CD4-positive, alpha-beta T cell treated with Interleukin-15 for 4 hours (primary cell): ENCODE results near the gene SCAP.
A peak's percentile ranks its signal among the peaks of the same experiment; 100 is the strongest.
"Not testable (repeated sequence)": the region's sequence is repeated elsewhere in the genome, so short reads cannot be mapped to it uniquely, and the experiment has no call there.

Experiments used
- DNase-seq: peaks from one replicate; pipeline ENCODE4 v3.0.0-alpha.2; 2020; ENCODE audit warnings: low spot score

Gene SCAP

GRCh38 chr3:47394881-47395280 lies 80.9 kb downstream of the SCAP start:
- DNase-seq, result no peak

- no peak for DNase-seq
These were observed 81.4 kb downstream of the SCAP start for GRCh38 chr3:47394140-47394870.

- no peak for DNase-seq
These were observed 82.8 kb downstream of the SCAP start for GRCh38 chr3:47392933-47393332.

- DNase-seq, result no peak
These were observed 89.9 kb downstream of the SCAP start for GRCh38 chr3:47385796-47386195.

- DNase-seq, result no peak
These were observed 90.7 kb downstream of the SCAP start for GRCh38 chr3:47385007-47385406.

GRCh38 chr3:47384425-47384824 lies 91.3 kb downstream of the SCAP start:
- no peak for DNase-seq

GRCh38 chr3:47381317-47382157 lies 94.2 kb downstream of the SCAP start:
- peak; percentile 71 for DNase-seq

GRCh38 chr3:47380601-47381316 lies 95.0 kb downstream of the SCAP start, which contains the start of gene PTPN23:
PTPN23 (plus strand) TSS chr3:47381021; CDS start chr3:47381097, 76 bp downstream.
- peak; percentile 100 for DNase-seq

GRCh38 chr3:47380026-47380600 lies 95.6 kb downstream of the SCAP start:
- no peak for DNase-seq

GRCh38 chr3:47379411-47379899 lies 96.3 kb downstream of the SCAP start:
- DNase-seq, result no peak

- no peak for DNase-seq
These were observed 96.9 kb downstream of the SCAP start for GRCh38 chr3:47378869-47379268.

GRCh38 chr3:47377186-47377585 lies 98.6 kb downstream of the SCAP start:
- DNase-seq, result no peak

GRCh38 chr3:47376393-47376792 lies 99.3 kb downstream of the SCAP start:
- no peak for DNase-seq

GRCh38 chr3:47374587-47374986 lies 101.2 kb downstream of the SCAP start:
- no peak for DNase-seq

GRCh38 chr3:47370887-47371697 lies 104.6 kb downstream of the SCAP start:
- peak; percentile 12 for DNase-seq

GRCh38 chr3:47370020-47370419 lies 105.7 kb downstream of the SCAP start:
- not testable (repeated sequence) for DNase-seq

- DNase-seq, result no peak
These were observed 108.1 kb downstream of the SCAP start for GRCh38 chr3:47367631-47368030.

GRCh38 chr3:47366833-47367232 lies 108.9 kb downstream of the SCAP start:
- no peak for DNase-seq

- DNase-seq, result no peak
These were observed 110.3 kb downstream of the SCAP start for GRCh38 chr3:47365213-47366153.
